Measurements from ENCODE around the gene OR4D5.

GRCh38 chr11:123939317-123939716 lies at the start of gene OR4D5:
- TF ChIP-seq POLR2A (IDR thresholded peaks at IDR 0.05) (no peak), CTCF (IDR thresholded peaks at IDR 0.05) (no peak)

All from uterus (tissue), 2 donors.